Breast epithelium (tissue), 3 donors: ENCODE data around the gene CDH4.

Source experiments
- CTCF ChIP-seq, 3 donors: fragments of 450-650 bp; IDR thresholded peaks; one replicate each; pipeline ENCODE4 v1.5.1; 2016 to 2017; ENCODE audit warnings: antibody characterized with exemption in 3 of 3, mild to moderate bottlenecking in 3 of 3, moderate library complexity in 3 of 3
- POLR2A ChIP-seq: fragments of 450-650 bp; IDR thresholded peaks from one replicate; pipeline ENCODE4 v1.6.1; 2016; ENCODE audit warnings: antibody characterized with exemption, mild to moderate bottlenecking, moderate library complexity
- POLR2AphosphoS5 ChIP-seq, 3 donors: sonication (generic); formaldehyde crosslinking; IDR thresholded peaks; one replicate each; pipeline ENCODE4 v1.6.1; 2017; ENCODE audit warnings: antibody characterized with exemption in 3 of 3

- TF ChIP-seq CTCF (IDR thresholded peaks at IDR 0.05) (no peak), POLR2AphosphoS5 (IDR thresholded peaks at IDR 0.05) (no peak), POLR2A (no peak)
Observed at GRCh38 chr20:61958773-61959700, 707.0 kb downstream of the CDH4 start.
